Astrocyte of the cerebellum (primary cell): Measurements from ENCODE around the gene SGPP2.

ENCODE experiments used
- DNase-seq: peaks from one replicate; pipeline ENCODE4 v3.0.0-alpha.2; 2011; ENCODE audit warnings: low read depth
- H3K4me3 ChIP-seq: 2 replicates; pipeline ENCODE4 v1.5.1; 2011; ENCODE audit warnings: mild to moderate bottlenecking, low read depth, low read length, moderate library complexity
- CTCF ChIP-seq: IDR thresholded peaks from 2 replicates; pipeline ENCODE4 v1.5.1; 2012; ENCODE audit warnings: low read length, low read depth, moderate library complexity, mild to moderate bottlenecking; ENCODE audit errors: missing control alignments
- in situ Hi-C: cut with HindIII; loops from 2 replicates; pipeline ENCODE4 v1.10.0; 2017; ENCODE audit warnings: low sequenced_read_pairs

Gene SGPP2

GRCh38 chr2:222424729-222425671 lies 657 bp downstream of the SGPP2 start:
- no peak for DNase-seq
- TF ChIP-seq CTCF = no peak
- in situ Hi-C loops = no loop called here
- H3K4me3 ChIP-seq = peak overlapping the region; percentile 40

- DNase-seq = no peak
- in situ Hi-C loops = no loop called here
- TF ChIP-seq CTCF = no peak
- H3K4me3 ChIP-seq = no peak overlapping the region
Measured at GRCh38 chr2:222427646-222428301, 3.4 kb downstream of the SGPP2 start.

- in situ Hi-C loops = no loop called here
Measured at GRCh38 chr2:222430071-222430470, 5.7 kb downstream of the SGPP2 start.

GRCh38 chr2:222430681-222431080 lies 6.3 kb downstream of the SGPP2 start:
- no peak for TF ChIP-seq CTCF
- H3K4me3 ChIP-seq = no peak overlapping the region
- DNase-seq = no peak
- in situ Hi-C loops = no loop called here

More at GRCh38 chr2:222430071-222430470, 5.7 kb downstream of the SGPP2 start:
- no peak overlapping the region for H3K4me3 ChIP-seq
- TF ChIP-seq CTCF = no peak
- no peak for DNase-seq

- no peak overlapping the region for H3K4me3 ChIP-seq
- in situ Hi-C loops = no loop called here
- TF ChIP-seq CTCF = no peak
- no peak for DNase-seq
Measured at GRCh38 chr2:222431869-222432268, 7.5 kb downstream of the SGPP2 start.

- no peak overlapping the region for H3K4me3 ChIP-seq
- no peak for TF ChIP-seq CTCF
- in situ Hi-C loops = no loop called here
- DNase-seq = no peak
Measured at GRCh38 chr2:222433332-222434173, 9.2 kb downstream of the SGPP2 start.
